AG10803 (cell line): ENCODE measurements around the gene KIF12.

ENCODE experiments used
- DNase-seq: peaks from one replicate; pipeline ENCODE4 v3.0.0; 2010; ENCODE audit warnings: low read depth
- H3K4me3 ChIP-seq: 2 replicates; pipeline ENCODE4 v1.5.1; 2011; ENCODE audit warnings: mild to moderate bottlenecking, low read length, control low read depth
- TF ChIP-seq, protein P1 (sequence below): conservative IDR thresholded peaks from 2 replicates; pipeline ENCODE4 v1.5.1; 2011; ENCODE audit warnings: mild to moderate bottlenecking, low read length, control low read depth, inconsistent platforms

KIF12 gene

GRCh38 chr9:114115654-114116125, 16.6 kb upstream of the KIF12 start:
- TF ChIP-seq, protein P1, sequence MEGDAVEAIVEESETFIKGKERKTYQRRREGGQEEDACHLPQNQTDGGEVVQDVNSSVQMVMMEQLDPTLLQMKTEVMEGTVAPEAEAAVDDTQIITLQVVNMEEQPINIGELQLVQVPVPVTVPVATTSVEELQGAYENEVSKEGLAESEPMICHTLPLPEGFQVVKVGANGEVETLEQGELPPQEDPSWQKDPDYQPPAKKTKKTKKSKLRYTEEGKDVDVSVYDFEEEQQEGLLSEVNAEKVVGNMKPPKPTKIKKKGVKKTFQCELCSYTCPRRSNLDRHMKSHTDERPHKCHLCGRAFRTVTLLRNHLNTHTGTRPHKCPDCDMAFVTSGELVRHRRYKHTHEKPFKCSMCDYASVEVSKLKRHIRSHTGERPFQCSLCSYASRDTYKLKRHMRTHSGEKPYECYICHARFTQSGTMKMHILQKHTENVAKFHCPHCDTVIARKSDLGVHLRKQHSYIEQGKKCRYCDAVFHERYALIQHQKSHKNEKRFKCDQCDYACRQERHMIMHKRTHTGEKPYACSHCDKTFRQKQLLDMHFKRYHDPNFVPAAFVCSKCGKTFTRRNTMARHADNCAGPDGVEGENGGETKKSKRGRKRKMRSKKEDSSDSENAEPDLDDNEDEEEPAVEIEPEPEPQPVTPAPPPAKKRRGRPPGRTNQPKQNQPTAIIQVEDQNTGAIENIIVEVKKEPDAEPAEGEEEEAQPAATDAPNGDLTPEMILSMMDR: no peak
- no peak overlapping the region for H3K4me3 ChIP-seq
- DNase-seq: no peak

GRCh38 chr9:114114364-114114763, 15.3 kb upstream of the KIF12 start:
- H3K4me3 ChIP-seq: no peak overlapping the region
- TF ChIP-seq, protein P1: no peak
- peak; percentile 23 for DNase-seq

- DNase-seq: peak; percentile 81
Observed at GRCh38 chr9:114112778-114113584, 13.9 kb upstream of the KIF12 start.

GRCh38 chr9:114112325-114112724, 13.2 kb upstream of the KIF12 start:
- TF ChIP-seq, protein P1: no peak
- DNase-seq: peak; percentile 40
- H3K4me3 ChIP-seq: no peak overlapping the region

More at GRCh38 chr9:114112778-114113584, 13.9 kb upstream of the KIF12 start:
- TF ChIP-seq, protein P1: no peak
- no peak overlapping the region for H3K4me3 ChIP-seq

DNA sequence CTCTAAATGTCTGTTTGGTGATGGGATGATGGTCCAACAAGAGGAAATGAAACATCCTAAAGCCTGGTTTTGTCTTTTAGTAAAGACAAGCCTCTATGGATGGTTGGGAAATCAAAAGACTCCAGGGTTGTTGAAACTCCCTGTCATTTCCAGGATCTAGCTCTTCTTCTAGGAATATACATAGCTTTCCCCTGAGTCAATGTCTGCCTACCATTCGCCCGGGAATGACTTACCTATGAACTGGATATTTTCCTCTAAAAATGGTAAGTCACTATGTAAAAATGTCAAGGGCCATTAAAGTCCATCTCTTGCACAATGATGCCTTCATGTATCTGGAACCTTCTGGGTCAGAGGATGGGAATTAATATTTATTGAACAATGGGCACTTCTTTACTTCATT, 11.1 kb upstream of the KIF12 start:
- no peak overlapping the region for H3K4me3 ChIP-seq
- DNase-seq: peak; percentile 91
- TF ChIP-seq, protein P1: no peak

- no peak for DNase-seq
- TF ChIP-seq, protein P1: no peak
- no peak overlapping the region for H3K4me3 ChIP-seq
Observed at GRCh38 chr9:114109124-114109523, 10.0 kb upstream of the KIF12 start.

DNA sequence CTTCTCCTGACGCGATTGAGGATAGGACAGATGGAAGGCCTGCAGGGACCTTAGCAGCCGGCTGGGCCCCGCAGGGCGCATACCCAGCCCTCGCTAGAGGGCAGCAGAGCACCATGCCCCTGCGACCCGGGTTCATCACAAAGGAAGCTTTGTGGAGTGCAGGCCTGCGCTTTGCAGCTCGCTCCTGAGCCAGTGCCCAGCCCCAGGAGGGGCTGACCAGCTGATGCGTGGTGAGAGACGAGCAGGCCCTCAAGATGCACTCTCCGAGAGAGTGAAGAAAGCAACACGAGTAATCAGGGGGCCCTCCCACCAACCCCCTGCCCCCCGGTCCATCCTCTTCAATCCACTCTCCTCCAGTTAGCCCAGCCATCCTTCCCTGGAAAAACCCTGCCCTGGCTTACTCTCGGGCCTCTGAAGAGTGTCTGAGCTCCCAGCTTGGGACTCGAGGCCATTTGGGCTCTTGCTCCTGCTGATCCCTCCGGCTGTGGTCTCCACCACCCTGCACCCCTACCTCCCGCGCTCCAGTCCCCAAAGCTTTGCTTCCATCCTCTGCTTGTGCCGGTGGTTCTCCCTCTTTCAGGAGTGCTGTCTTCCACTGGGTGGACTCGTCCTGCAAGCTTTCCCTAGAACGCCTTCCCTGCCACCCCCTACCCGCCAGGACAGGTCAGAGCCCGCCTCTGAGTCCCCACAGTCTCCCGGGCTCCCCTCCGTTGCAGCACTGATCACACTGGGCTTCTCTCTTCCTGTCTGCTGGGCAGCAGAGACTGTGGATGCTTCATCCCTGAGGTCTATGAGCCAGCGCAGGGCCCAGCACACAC, 9.1 kb upstream of the KIF12 start:
- TF ChIP-seq, protein P1: peak; percentile 98
- peak; percentile 73 for DNase-seq
- no peak overlapping the region for H3K4me3 ChIP-seq
